Measurements from ENCODE around the gene MAEA. TPM values are rescaled to one million over a fixed set of nuclear protein-coding genes. Genes with fewer than 3 reads are reported as not detected.

The MAEA gene
- polyA plus RNA-seq, 3 donors: 34.3 to 83.5 (median 37.7) TPM

GRCh38 chr4:1250527-1250812 lies 39.2 kb upstream of the MAEA start:
- Histone ChIP-seq H3K9ac (ENCODE audit: insufficient read depth, low read length, poor library complexity, severe bottlenecking) (no peak overlapping the region), H3K36me3 (replicated peaks in 1 of 2; ENCODE audit: control insufficient read depth in 1 of 2, insufficient read depth in 2 of 2, low read length in 2 of 2) (no peaks in the 10 kb centered on the region), H3K9me3 (replicated peaks in 1 of 2; ENCODE audit: control insufficient read depth in 1 of 2, insufficient read depth in 1 of 2, low read length in 2 of 2) (peaks cover 38 to 40% of the 10 kb centered on the region in 2 donors), H2AFZ (ENCODE audit: insufficient read depth, low read depth, low read length, poor library complexity, severe bottlenecking) (no peak overlapping the region), H3K4me1 (ENCODE audit: control insufficient read depth in 1 of 2, insufficient read depth in 2 of 2, low read length in 2 of 2) (peaks cover 29 to 31% of the 10 kb centered on the region in 2 donors), H3K4me3 (replicated peaks in 1 of 3; ENCODE audit: low read depth in 2 of 3, low read length in 3 of 3) (no peak overlapping the region), H3K79me2 (ENCODE audit: insufficient read depth, low read length) (peaks cover 36% of the 10 kb centered on the region), H3K4me2 (replicated peaks; ENCODE audit: extremely low read depth, low read length, poor library complexity, severe bottlenecking) (peak overlapping the region; percentile 94), H3K27ac (ENCODE audit: low read depth in 1 of 2, low read length in 2 of 2) (peak overlapping the region in 1 of 2 donors; percentile 81), H4K20me1 (ENCODE audit: insufficient read depth, low read length) (peaks cover 25% of the 10 kb centered on the region), H3K27me3 (ENCODE audit: control insufficient read depth in 2 of 2, insufficient read depth in 2 of 2, low read length in 2 of 2) (no peaks in the 10 kb centered on the region)
- Mint-ChIP-seq H3K4me1 (peaks cover 28% of the 10 kb centered on the region), H3K27me3 (ENCODE audit: low read depth in 3 of 3) (peaks cover 0 to 2% (median 0%) of the 10 kb centered on the region in 3 donors), H3K36me3 (peaks cover 0 to 17% of the 10 kb centered on the region in 2 donors), H3K27ac (peak overlapping the region in 2 of 7 donors; percentile 27 to 92), H3K4me3 (no peak overlapping the region), H3K9me3 (peaks cover 28 to 45% (median 43%) of the 10 kb centered on the region in 7 donors)
- TF ChIP-seq, protein P1, sequence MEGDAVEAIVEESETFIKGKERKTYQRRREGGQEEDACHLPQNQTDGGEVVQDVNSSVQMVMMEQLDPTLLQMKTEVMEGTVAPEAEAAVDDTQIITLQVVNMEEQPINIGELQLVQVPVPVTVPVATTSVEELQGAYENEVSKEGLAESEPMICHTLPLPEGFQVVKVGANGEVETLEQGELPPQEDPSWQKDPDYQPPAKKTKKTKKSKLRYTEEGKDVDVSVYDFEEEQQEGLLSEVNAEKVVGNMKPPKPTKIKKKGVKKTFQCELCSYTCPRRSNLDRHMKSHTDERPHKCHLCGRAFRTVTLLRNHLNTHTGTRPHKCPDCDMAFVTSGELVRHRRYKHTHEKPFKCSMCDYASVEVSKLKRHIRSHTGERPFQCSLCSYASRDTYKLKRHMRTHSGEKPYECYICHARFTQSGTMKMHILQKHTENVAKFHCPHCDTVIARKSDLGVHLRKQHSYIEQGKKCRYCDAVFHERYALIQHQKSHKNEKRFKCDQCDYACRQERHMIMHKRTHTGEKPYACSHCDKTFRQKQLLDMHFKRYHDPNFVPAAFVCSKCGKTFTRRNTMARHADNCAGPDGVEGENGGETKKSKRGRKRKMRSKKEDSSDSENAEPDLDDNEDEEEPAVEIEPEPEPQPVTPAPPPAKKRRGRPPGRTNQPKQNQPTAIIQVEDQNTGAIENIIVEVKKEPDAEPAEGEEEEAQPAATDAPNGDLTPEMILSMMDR (IDR thresholded peaks at IDR 0.05): no peak
- DNase-seq: no peak
- intact Hi-C loops (cut with micrococcal nuclease): loop anchor here in 1 of 2 donors (5.0 kb wide), 1 partner anchor 42 kb away; no protein-coding TSS in a partner anchor
- WGBS (ENCODE audit: insufficient coverage): 100% methylated on average over 4 of the region's 7 CpGs

- H3K9me3 ChIP-seq (replicated peaks in 1 of 2; ENCODE audit: control insufficient read depth in 1 of 2, insufficient read depth in 1 of 2, low read length in 2 of 2): peaks cover 42 to 46% of the 10 kb centered on the region in 2 donors
- peaks cover 22% of the 10 kb centered on the region for H3K4me1 Mint-ChIP-seq
- no peak overlapping the region for H3K27ac ChIP-seq (ENCODE audit: low read depth in 1 of 2, low read length in 2 of 2)
- H3K27ac Mint-ChIP-seq: peak overlapping the region in 2 of 7 donors; percentile 3 to 41
- peaks cover 25 to 28% of the 10 kb centered on the region in 2 donors for H3K4me1 ChIP-seq (ENCODE audit: control insufficient read depth in 1 of 2, insufficient read depth in 2 of 2, low read length in 2 of 2)
- H3K79me2 ChIP-seq (ENCODE audit: insufficient read depth, low read length): peaks cover 29% of the 10 kb centered on the region
- no peak for DNase-seq
- H3K36me3 Mint-ChIP-seq: peaks cover 0 to 12% of the 10 kb centered on the region in 2 donors
- no peaks in the 10 kb centered on the region for H3K36me3 ChIP-seq (replicated peaks in 1 of 2; ENCODE audit: control insufficient read depth in 1 of 2, insufficient read depth in 2 of 2, low read length in 2 of 2)
- no peak overlapping the region for H3K4me3 ChIP-seq (replicated peaks in 1 of 3; ENCODE audit: low read depth in 2 of 3, low read length in 3 of 3)
- WGBS (ENCODE audit: insufficient coverage): 98% methylated on average over 33 of the region's 33 CpGs
- no peak overlapping the region for H3K4me2 ChIP-seq (replicated peaks; ENCODE audit: extremely low read depth, low read length, poor library complexity, severe bottlenecking)
- TF ChIP-seq, protein P1 (IDR thresholded peaks at IDR 0.05): no peak
- H3K4me3 Mint-ChIP-seq: peak overlapping the region in 1 of 2 donors; percentile 51
- H3K9me3 Mint-ChIP-seq: peaks cover 35 to 51% (median 50%) of the 10 kb centered on the region in 7 donors
- H3K27me3 Mint-ChIP-seq (ENCODE audit: low read depth in 3 of 3): peaks cover 0 to 2% (median 0%) of the 10 kb centered on the region in 3 donors
- no peak overlapping the region for H2AFZ ChIP-seq (ENCODE audit: insufficient read depth, low read depth, low read length, poor library complexity, severe bottlenecking)
- no peak overlapping the region for H3K9ac ChIP-seq (ENCODE audit: insufficient read depth, low read length, poor library complexity, severe bottlenecking)
- H3K27me3 ChIP-seq (ENCODE audit: control insufficient read depth in 2 of 2, insufficient read depth in 2 of 2, low read length in 2 of 2): no peaks in the 10 kb centered on the region
- intact Hi-C loops (cut with micrococcal nuclease): loop anchor here in 1 of 2 donors (5.0 kb wide), 1 partner anchor 41 kb away; no protein-coding TSS in a partner anchor
- H4K20me1 ChIP-seq (ENCODE audit: insufficient read depth, low read length): peaks cover 18% of the 10 kb centered on the region
These were observed 38.5 kb upstream of the MAEA start for GRCh38 chr4:1250921-1251772.
